Measurements from ENCODE around the gene LRRC38.
"Not testable (repeated sequence)": the region's sequence is repeated elsewhere in the genome, so short reads cannot be mapped to it uniquely, and the experiment has no call there.

Gene LRRC38

GRCh38 chr1:13513895-13514546, at the start of gene LRRC38:
LRRC38 (minus strand) TSS chr1:13514003; CDS start chr1:13513593, 410 bp downstream.
- in situ Hi-C loops (cut with MboI; ENCODE audit: low sequenced_read_pairs): no loop called here

- in situ Hi-C loops (cut with MboI; ENCODE audit: low sequenced_read_pairs): not testable (repeated sequence)
Observed at GRCh38 chr1:13562981-13563380, 49.2 kb upstream of the LRRC38 start.

- in situ Hi-C loops (cut with MboI; ENCODE audit: low sequenced_read_pairs): no loop called here
Observed at GRCh38 chr1:13560541-13560940, 46.7 kb upstream of the LRRC38 start.

- in situ Hi-C loops (cut with MboI; ENCODE audit: low sequenced_read_pairs): no loop called here
Observed at GRCh38 chr1:13556224-13556764, 42.5 kb upstream of the LRRC38 start.

GRCh38 chr1:13554798-13555197, 41.0 kb upstream of the LRRC38 start:
- in situ Hi-C loops (cut with MboI; ENCODE audit: low sequenced_read_pairs): no loop called here

- in situ Hi-C loops (cut with MboI; ENCODE audit: low sequenced_read_pairs): no loop called here
Observed at GRCh38 chr1:13550663-13551062, 36.9 kb upstream of the LRRC38 start.

- in situ Hi-C loops (cut with MboI; ENCODE audit: low sequenced_read_pairs): no loop called here
Observed at GRCh38 chr1:13549521-13549920, 35.7 kb upstream of the LRRC38 start.

- in situ Hi-C loops (cut with MboI; ENCODE audit: low sequenced_read_pairs): no loop called here
Observed at GRCh38 chr1:13549021-13549420, 35.2 kb upstream of the LRRC38 start.

GRCh38 chr1:13548281-13548680, 34.5 kb upstream of the LRRC38 start:
- in situ Hi-C loops (cut with MboI; ENCODE audit: low sequenced_read_pairs): no loop called here

- in situ Hi-C loops (cut with MboI; ENCODE audit: low sequenced_read_pairs): no loop called here
Observed at GRCh38 chr1:13546791-13547190, 33.0 kb upstream of the LRRC38 start.

- in situ Hi-C loops (cut with MboI; ENCODE audit: low sequenced_read_pairs): no loop called here
Observed at GRCh38 chr1:13544221-13544556, 30.4 kb upstream of the LRRC38 start.

- in situ Hi-C loops (cut with MboI; ENCODE audit: low sequenced_read_pairs): no loop called here
Observed at GRCh38 chr1:13543451-13544220, 29.8 kb upstream of the LRRC38 start.

GRCh38 chr1:13541435-13542215, 27.8 kb upstream of the LRRC38 start:
- in situ Hi-C loops (cut with MboI; ENCODE audit: low sequenced_read_pairs): no loop called here

GRCh38 chr1:13540866-13541265, 27.1 kb upstream of the LRRC38 start:
- in situ Hi-C loops (cut with MboI; ENCODE audit: low sequenced_read_pairs): no loop called here

- in situ Hi-C loops (cut with MboI; ENCODE audit: low sequenced_read_pairs): no loop called here
Observed at GRCh38 chr1:13539683-13540082, 25.9 kb upstream of the LRRC38 start.

GRCh38 chr1:13538832-13539231, 25.0 kb upstream of the LRRC38 start:
- in situ Hi-C loops (cut with MboI; ENCODE audit: low sequenced_read_pairs): no loop called here

- in situ Hi-C loops (cut with MboI; ENCODE audit: low sequenced_read_pairs): no loop called here
Observed at GRCh38 chr1:13536571-13536970, 22.8 kb upstream of the LRRC38 start.

GRCh38 chr1:13535227-13535626, 21.4 kb upstream of the LRRC38 start:
- in situ Hi-C loops (cut with MboI; ENCODE audit: low sequenced_read_pairs): no loop called here

- in situ Hi-C loops (cut with MboI; ENCODE audit: low sequenced_read_pairs): no loop called here
Observed at GRCh38 chr1:13528320-13528719, 14.5 kb upstream of the LRRC38 start.

GRCh38 chr1:13523780-13524477, 10.1 kb upstream of the LRRC38 start:
- in situ Hi-C loops (cut with MboI; ENCODE audit: low sequenced_read_pairs): no loop called here

GRCh38 chr1:13520985-13521384, 7.2 kb upstream of the LRRC38 start:
- in situ Hi-C loops (cut with MboI; ENCODE audit: low sequenced_read_pairs): no loop called here

Data from hTERT RPE-1 (cell line).